GM10248 (cell line): ENCODE data around the gene AUP1.
"Not testable (repeated sequence)": the region's sequence is repeated elsewhere in the genome, so short reads cannot be mapped to it uniquely, and the experiment has no call there.

Experiments used
- CTCF ChIA-PET: fragments of 300-600 bp; sonication (Branson Sonifier 250); formaldehyde crosslinking; extraction: SDS; loops from one replicate; lab custom pipeline; 2021; ENCODE audit warnings: antibody characterized with exemption; lab: Yijun Ruan, JAX
- POLR2A ChIA-PET: fragments of 350-650 bp; sonication (Branson Sonifier 250); formaldehyde crosslinking; extraction: SDS; loops from one replicate; lab custom pipeline; 2020; ENCODE audit warnings: antibody characterized with exemption; lab: Yijun Ruan, JAX
- DNase-seq: peaks from one replicate; pipeline ENCODE4 v3.0.0; 2012; ENCODE audit errors: extremely low spot score
- CTCF ChIP-seq: IDR thresholded peaks from 2 replicates; pipeline ENCODE4 v1.5.1; 2012; ENCODE audit warnings: mild to moderate bottlenecking, low read depth; ENCODE audit errors: extremely low read depth, missing control alignments, control extremely low read depth

AUP1 gene

GRCh38 chr2:74566754-74567085 lies 37.2 kb upstream of the AUP1 start:
- no peak for DNase-seq
- no peak for TF ChIP-seq CTCF
- ChIA-PET POLR2A (no interaction called here), CTCF (interaction anchor here (1.4 to 4.2 kb wide), 6 partner anchors 11 to 92 kb away, joined by 5 to 39 read pairs (median 8); no protein-coding TSS in a partner anchor)

- TF ChIP-seq CTCF, result no peak
- CTCF ChIA-PET, result interaction anchor here (1.4 to 4.2 kb wide), 4 partner anchors 11 to 22 kb away, joined by 7 to 39 read pairs (median 16); no protein-coding TSS in a partner anchor
- POLR2A ChIA-PET, result no interaction called here
- no peak for DNase-seq
Observed at GRCh38 chr2:74566076-74566753, 36.7 kb upstream of the AUP1 start.

- POLR2A ChIA-PET, result no interaction called here
- TF ChIP-seq CTCF, result no peak
- CTCF ChIA-PET, result interaction anchor here (1.0 to 1.6 kb wide), 3 partner anchors 9 to 24 kb away, joined by 3 to 4 read pairs (median 3); no protein-coding TSS in a partner anchor
- no peak for DNase-seq
Observed at GRCh38 chr2:74564222-74564621, 34.7 kb upstream of the AUP1 start.

GRCh38 chr2:74562126-74562775 lies 32.7 kb upstream of the AUP1 start:
- ChIA-PET POLR2A (no interaction called here), CTCF (interaction anchor here (1.7 kb wide), 1 partner anchor 23 kb away, joined by 4 read pairs; no protein-coding TSS in a partner anchor)
- DNase-seq, result no peak
- no peak for TF ChIP-seq CTCF

- CTCF ChIA-PET, DNase-seq, POLR2A ChIA-PET: not testable (repeated sequence)
Observed at GRCh38 chr2:74561022-74561421, 31.5 kb upstream of the AUP1 start.

GRCh38 chr2:74560591-74560990 lies 31.1 kb upstream of the AUP1 start:
- no peak for TF ChIP-seq CTCF
- ChIA-PET CTCF (no interaction called here), POLR2A (no interaction called here)
- no peak for DNase-seq

- ChIA-PET POLR2A (no interaction called here), CTCF (interaction anchor here (1.2 to 3.0 kb wide), 3 partner anchors 23 to 29 kb away, joined by 3 to 9 read pairs (median 4); no protein-coding TSS in a partner anchor)
- TF ChIP-seq CTCF, result no peak
- no peak for DNase-seq
Observed at GRCh38 chr2:74559912-74560311, 30.4 kb upstream of the AUP1 start.
